HUES6 (cell line): ENCODE data around the gene LINGO3.

Experiments used
- H3K27ac ChIP-seq: 2 replicates; pipeline ENCODE4 v1.7.0; 2013; ENCODE audit warnings: low read depth, mild to moderate bottlenecking, low read length, inconsistent platforms
- H3K27me3 ChIP-seq: 2 replicates; pipeline ENCODE4 v1.6.1; 2013; ENCODE audit warnings: low read length; ENCODE audit not compliant: control insufficient read depth, insufficient read depth
- H3K36me3 ChIP-seq: 2 replicates; pipeline ENCODE4 v1.6.1; 2013; ENCODE audit warnings: low read length; ENCODE audit not compliant: control insufficient read depth, insufficient read depth
- H3K4me1 ChIP-seq: 2 replicates; pipeline ENCODE4 v1.6.1; 2013; ENCODE audit warnings: low read length; ENCODE audit not compliant: control insufficient read depth, insufficient read depth
- H3K4me3 ChIP-seq: 2 replicates; pipeline ENCODE4 v1.5.1; 2013; ENCODE audit warnings: low read depth, low read length
- H3K9ac ChIP-seq: one replicate; pipeline ENCODE4 v1.6.1; 2013; ENCODE audit warnings: mild to moderate bottlenecking, low read length
- H3K9me3 ChIP-seq: 2 replicates; pipeline ENCODE4 v1.6.1; 2013; ENCODE audit warnings: low read depth, low read length; ENCODE audit not compliant: control insufficient read depth, insufficient read depth

Gene LINGO3

DNA sequence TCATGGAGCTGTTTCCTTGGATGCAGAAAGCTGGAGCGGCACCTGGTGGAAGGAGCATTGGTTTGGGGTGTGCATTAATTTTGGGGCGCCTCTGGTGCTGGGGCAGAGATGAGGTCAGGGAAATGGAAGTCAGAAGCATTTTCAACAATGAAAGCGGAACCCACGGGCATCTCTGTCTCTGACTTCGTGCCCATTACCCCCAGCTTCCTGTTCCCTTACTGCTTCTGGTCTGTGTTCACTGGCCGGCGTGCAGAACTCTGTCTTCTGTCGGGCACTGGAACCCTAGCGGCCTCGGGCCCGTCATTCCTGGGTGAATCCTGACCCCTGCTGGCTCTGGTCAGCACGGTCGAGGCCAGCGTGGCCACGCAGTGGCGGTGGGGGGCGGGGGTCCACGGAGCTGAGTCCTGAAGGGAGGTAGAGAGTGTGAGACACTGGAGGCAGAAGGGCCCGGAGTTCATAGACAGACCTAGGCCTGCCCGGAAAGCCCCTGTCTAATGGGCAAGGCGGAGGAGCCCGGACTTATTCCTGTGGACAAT is 7.9 kb upstream of the LINGO3 start:
- peaks cover under 1% of the 10 kb centered on the region; the same call in 1 of the 2 replicates for H3K36me3 ChIP-seq
- H3K27ac ChIP-seq: no peak overlapping the region
- H3K9me3 ChIP-seq: peaks cover 12% of the 10 kb centered on the region
- no peak overlapping the region for H3K4me3 ChIP-seq
- H3K9ac ChIP-seq: no peak overlapping the region
- peaks cover 6% of the 10 kb centered on the region for H3K4me1 ChIP-seq
- peaks cover 10% of the 10 kb centered on the region for H3K27me3 ChIP-seq

DNA sequence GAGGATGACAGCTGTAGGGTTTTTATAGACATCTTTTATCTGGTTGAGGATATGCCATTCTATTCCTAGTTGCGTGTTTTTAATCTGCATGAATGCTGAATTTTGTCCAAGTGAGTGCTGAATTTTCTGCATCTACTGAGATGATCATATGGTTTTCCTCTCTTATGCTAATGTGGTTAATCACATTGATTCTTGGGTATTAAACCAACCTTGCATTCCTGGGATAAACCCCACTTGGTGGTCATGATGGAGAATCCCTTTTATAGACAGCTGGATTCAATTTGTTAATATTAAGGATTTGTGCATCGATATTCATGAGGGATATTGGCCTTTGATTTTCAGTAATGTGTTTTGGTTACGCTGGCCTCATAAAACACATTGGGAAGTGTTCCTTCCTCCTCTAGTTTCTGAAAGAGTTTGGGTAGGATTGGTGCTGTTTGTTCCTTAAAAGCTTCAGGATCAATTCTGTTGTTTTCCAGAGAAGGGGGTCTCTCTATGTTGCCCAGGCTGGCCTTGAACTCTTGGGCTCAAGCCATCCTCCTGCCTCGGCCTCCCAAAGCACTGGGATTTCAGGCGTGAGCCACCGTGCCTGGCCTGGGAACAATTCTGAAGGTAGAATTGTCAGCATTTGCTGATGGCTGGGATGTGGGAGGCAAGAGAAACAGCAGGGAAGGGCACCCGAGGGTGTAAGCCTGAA is 7.3 kb upstream of the LINGO3 start:
- peaks cover 12% of the 10 kb centered on the region for H3K9me3 ChIP-seq
- peaks cover 6% of the 10 kb centered on the region for H3K4me1 ChIP-seq
- no peak overlapping the region for H3K27ac ChIP-seq
- H3K9ac ChIP-seq: no peak overlapping the region
- H3K36me3 ChIP-seq: no peaks in the 10 kb centered on the region
- H3K27me3 ChIP-seq: peaks cover 10% of the 10 kb centered on the region
- H3K4me3 ChIP-seq: no peak overlapping the region

DNA sequence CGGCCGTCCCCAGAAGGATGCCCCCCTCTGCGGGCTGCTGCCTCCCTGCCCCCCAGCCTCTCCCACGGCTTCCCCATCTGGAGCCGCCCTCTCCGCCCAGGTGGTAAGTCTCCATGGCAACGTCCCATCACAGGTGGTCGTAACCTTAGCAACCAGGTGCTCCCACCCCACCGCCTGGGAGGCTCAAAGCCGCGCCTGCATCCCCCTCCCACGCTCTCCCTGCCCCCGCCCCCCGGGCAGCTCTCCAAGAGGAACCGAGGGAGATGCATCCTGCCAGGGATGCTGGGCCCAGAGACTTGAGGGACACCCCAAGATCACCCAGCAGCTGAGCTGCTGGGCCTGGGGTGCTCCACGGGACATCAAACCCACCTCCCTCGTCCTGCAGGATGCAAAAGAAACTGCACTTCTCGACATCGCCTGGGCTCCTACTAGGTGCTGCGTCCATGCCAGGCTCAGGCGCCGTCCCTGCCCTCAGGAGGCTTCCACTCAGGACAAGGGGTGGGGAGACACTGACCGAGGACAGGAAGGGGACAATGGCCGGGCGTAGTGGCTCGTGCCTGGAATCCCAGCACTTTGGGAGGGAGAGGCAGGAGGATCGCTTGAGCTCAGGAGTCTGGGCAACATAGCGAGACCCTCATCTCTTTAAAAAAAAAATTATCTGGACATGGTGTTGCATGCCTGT is 5.0 kb upstream of the LINGO3 start:
- peak overlapping the region; percentile 11; the same call in 1 of the 2 replicates for H3K4me3 ChIP-seq
- H3K27ac ChIP-seq: no peak overlapping the region

DNA sequence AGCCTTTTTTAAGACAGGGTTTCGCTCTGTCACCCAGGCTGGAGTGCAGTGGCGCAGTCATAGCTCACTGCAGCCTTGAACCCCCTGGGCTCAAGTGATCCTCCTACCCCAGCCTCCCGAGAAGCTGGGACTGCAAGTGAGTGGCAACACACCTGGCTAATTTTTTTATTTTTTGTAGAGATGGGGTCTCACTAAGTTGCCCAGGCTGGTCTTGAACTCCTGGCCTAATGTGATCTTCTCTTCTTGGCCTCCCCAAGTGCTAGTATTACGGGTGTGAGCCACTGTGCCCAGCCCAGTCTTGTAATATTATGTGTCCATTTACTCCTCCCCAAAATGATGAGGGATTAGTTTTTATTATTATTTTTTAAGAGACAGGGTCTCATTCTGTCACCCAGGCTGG is 3.1 kb upstream of the LINGO3 start:
- H3K4me1 ChIP-seq: peaks cover 3% of the 10 kb centered on the region
- H3K27me3 ChIP-seq: peaks cover 49% of the 10 kb centered on the region
- no peak overlapping the region for H3K27ac ChIP-seq
- no peak overlapping the region for H3K9ac ChIP-seq
- H3K9me3 ChIP-seq: peaks cover 12% of the 10 kb centered on the region
- H3K36me3 ChIP-seq: no peaks in the 10 kb centered on the region
- no peak overlapping the region for H3K4me3 ChIP-seq

More for the DNA sequence above, 5.0 kb upstream of the LINGO3 start:
- Histone ChIP-seq H3K27me3 (peaks cover 31% of the 10 kb centered on the region), H3K9me3 (peaks cover 12% of the 10 kb centered on the region), H3K36me3 (no peaks in the 10 kb centered on the region), H3K4me1 (peaks cover 8% of the 10 kb centered on the region), H3K9ac (no peak overlapping the region)

DNA sequence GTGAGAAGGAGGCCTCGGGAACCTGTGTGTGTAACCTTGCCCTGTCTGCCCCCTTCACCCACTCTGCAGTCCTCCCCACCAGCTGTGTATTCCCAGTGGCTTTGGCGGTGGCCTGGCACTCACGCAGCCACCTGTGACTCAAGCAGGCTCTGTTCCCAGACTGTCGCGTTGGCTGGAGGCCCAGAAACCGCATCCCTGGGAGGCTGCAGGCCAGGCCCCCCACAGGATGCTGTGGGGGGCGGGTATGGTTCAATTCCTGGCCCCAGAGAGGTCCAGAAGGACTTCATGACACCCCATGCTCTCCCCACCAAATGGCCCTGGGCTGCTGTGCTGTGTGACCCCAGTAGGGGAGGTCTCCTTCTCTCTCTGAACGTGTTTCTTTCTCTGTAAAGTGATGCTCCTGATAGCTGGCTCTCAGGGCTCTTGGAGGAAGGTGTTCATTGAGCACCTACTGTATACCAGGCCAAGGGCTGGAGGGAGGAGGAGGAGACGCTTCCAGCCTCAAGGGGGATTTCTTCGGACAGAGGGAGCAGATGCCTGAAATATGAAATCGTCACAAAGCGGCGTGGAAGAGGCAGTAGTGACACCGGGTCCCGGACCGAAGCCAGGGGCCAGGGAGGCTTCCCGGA is 1.9 kb upstream of the LINGO3 start:
- Histone ChIP-seq H3K36me3 (no peaks in the 10 kb centered on the region), H3K27me3 (peaks cover 52% of the 10 kb centered on the region), H3K9ac (no peak overlapping the region), H3K4me1 (peaks cover 2% of the 10 kb centered on the region; the same call in 1 of the 2 replicates), H3K4me3 (no peak overlapping the region), H3K9me3 (peaks cover 3% of the 10 kb centered on the region; the same call in 1 of the 2 replicates), H3K27ac (no peak overlapping the region)

DNA sequence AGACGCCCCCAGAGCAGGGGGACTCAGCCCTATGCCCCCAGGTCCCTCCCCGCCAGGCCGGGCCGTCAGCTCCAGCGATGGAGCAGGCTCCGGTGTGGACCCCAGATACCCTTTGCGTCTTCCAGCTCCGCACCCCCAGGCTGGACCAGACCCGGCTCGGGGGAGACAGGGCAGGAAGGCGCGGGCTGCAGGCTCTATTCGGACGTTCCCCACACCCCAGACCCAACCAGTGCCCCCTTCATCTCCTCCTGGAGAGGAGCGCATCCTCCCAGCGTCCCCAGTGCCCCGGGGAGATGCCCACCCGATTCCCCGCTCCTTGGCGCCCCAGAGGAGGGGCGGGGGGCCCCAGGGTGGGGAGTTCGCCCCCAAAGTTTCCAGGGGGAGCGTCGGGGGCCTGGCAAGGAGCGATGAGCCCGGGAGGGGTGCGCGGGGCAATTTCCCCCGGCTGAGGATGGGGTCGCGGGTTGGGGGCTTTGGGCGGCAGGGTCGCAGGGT is 389 bp downstream of the LINGO3 start:
- Histone ChIP-seq H3K27ac (no peak overlapping the region), H3K36me3 (no peaks in the 10 kb centered on the region), H3K4me3 (peak overlapping the region; percentile 35; the same call in 1 of the 2 replicates), H3K27me3 (peaks cover 52% of the 10 kb centered on the region), H3K4me1 (peaks cover 8% of the 10 kb centered on the region), H3K9me3 (peaks cover 2% of the 10 kb centered on the region; the same call in 1 of the 2 replicates), H3K9ac (no peak overlapping the region)

DNA sequence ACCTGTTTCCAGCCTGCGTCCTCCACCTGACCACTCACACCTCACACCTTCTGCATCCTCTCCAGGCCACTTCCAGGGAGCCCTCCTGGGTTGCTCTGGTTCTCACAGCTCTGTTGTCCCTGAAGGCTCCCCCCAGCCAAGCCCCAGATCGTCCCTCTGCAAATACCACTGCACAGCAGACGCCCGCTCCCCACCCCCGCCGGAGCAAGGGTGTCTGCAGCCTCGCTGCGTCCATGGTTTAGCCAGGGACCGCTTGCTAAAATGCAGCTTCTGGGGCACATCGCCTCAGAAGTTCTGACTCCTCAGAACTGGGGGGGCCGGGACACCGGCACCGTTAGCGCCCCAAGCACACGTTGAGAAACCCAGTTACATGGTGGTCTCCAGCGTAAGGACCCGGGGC is 983 bp downstream of the LINGO3 start:
- Histone ChIP-seq H3K9me3 (peaks cover 2% of the 10 kb centered on the region; the same call in 1 of the 2 replicates), H3K27ac (no peak overlapping the region), H3K9ac (no peak overlapping the region), H3K4me3 (no peak overlapping the region), H3K27me3 (peaks cover 53% of the 10 kb centered on the region), H3K4me1 (peaks cover 13% of the 10 kb centered on the region), H3K36me3 (no peaks in the 10 kb centered on the region)

DNA sequence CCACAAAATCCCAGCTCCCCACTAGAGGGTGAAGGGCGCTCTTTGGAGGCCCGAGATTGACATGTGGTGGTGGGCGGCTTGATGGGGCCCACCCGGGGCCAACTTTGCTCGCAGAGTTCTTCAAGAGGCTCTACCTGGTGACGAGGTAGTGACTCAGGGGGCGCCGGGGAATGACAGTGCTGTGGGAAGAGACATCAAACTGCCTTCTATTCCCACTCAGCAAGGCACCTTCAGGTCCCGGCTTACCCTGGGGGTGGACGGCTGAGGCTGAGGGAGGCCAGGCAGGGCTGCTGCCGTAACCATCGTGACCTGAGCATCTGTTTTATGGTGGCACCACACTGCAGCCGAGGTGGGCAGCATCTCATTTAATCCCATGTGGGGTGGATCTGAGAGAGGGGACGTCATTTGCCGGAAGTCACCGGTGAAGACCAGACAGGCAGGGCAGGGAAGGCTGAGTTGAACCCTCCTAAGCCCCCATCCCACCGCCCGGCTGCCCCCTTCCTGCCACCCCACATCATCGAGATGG is 1.6 kb downstream of the LINGO3 start:
- Histone ChIP-seq H3K4me1 (peaks cover 13% of the 10 kb centered on the region), H3K9me3 (peaks cover 2% of the 10 kb centered on the region; the same call in 1 of the 2 replicates), H3K4me3 (no peak overlapping the region), H3K9ac (no peak overlapping the region), H3K27ac (no peak overlapping the region), H3K36me3 (no peaks in the 10 kb centered on the region), H3K27me3 (peaks cover 54% of the 10 kb centered on the region)

DNA sequence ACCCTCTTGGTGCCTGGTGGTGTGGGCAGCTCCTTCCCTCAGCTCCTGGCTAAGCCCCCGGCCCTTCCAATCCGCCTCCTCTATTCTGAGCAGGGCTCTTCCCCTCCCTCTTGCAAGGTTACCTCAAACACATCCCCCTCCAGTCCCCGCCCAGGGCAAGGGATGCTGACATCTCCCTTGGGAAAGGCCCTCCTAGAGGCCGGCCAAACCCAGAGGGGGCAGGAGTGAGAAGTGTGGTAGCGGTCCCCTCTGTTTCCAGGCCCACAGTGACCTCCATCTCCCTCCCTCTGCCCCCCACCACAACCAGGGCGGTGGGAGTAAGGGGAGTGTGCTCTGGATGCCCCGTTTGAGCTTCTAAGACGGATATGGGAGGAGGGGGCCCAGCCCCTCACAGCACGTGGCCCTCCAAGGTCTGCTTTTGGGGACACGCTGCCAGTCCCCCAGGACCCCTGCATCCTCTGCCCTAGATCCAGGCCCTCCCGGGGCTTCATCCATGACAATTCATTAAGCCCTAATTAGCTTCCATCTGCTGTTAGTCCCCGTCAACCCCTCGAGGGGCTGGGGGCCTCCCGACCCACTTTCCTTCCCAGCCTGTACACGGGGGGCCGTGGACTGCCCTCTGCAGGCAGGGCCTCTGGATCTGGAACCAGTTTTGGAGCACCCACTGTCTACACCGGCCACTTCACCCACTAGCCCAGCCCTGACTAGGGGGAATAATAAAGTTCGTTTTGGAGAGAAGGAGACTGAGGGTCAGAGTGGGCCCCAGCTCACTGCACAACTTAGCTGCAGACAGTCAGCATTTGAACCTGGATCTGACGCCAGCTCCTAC is 2.3 kb downstream of the LINGO3 start:
- H3K4me3 ChIP-seq: no peak overlapping the region
- H3K36me3 ChIP-seq: no peaks in the 10 kb centered on the region
- peaks cover 2% of the 10 kb centered on the region; the same call in 1 of the 2 replicates for H3K9me3 ChIP-seq
- H3K27ac ChIP-seq: no peak overlapping the region
- peaks cover 54% of the 10 kb centered on the region for H3K27me3 ChIP-seq
- no peak overlapping the region for H3K9ac ChIP-seq
- H3K4me1 ChIP-seq: peaks cover 13% of the 10 kb centered on the region

DNA sequence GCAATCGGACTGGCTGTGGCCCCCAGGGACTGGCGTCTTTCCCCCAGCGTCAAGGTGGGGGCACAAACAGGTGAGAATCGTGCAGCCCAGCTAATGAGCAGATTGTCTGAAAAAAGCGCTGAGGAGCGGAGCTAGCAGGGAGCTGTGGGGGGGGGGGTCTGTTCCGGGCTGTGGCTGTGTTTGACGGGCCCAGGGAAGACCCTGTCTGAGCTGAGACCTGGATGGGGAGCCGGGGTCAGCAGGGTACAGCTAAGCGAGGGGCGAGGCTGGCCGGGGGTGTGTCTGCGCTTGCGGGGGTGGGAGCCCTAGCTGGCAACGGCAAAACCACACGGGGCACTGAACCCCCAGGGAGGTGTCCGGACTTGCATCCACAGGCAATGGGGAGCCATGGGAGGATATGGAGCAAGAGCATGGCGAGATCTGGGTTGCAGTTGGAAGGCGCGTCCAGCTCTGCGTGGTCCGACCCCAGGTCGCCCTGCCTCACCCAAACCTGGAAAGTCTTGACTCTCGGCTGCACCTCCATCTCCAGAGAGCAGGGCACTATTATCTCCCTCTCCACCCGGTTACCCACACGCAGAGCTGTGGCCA is 4.6 kb downstream of the LINGO3 start:
- H3K4me3 ChIP-seq: no peak overlapping the region
- H3K9ac ChIP-seq: no peak overlapping the region
- peaks cover 36% of the 10 kb centered on the region for H3K27me3 ChIP-seq
- H3K36me3 ChIP-seq: no peaks in the 10 kb centered on the region
- H3K27ac ChIP-seq: no peak overlapping the region
- H3K9me3 ChIP-seq: peaks cover 2% of the 10 kb centered on the region; the same call in 1 of the 2 replicates
- H3K4me1 ChIP-seq: peaks cover 12% of the 10 kb centered on the region
